SK-N-SH (cell line): ENCODE measurements around the gene LEF1. TPM values are rescaled to one million over a fixed set of nuclear protein-coding genes. Genes with fewer than 3 reads are reported as not detected.

ENCODE experiments used
- CTCF ChIA-PET: fragments of 300-600, 350-600 bp; formaldehyde crosslinking; extraction: SDS; loops from one replicate; lab custom pipeline; 2021; lab: Yijun Ruan, JAX
- POLR2A ChIA-PET: fragments of 350-600 bp; sonication (Branson Sonifier 250); formaldehyde crosslinking; extraction: SDS; loops from one replicate; lab custom pipeline; 2020; ENCODE audit warnings: antibody characterized with exemption, inconsistent platforms; lab: Yijun Ruan, JAX
- DNase-seq: peaks from one replicate; pipeline ENCODE4 v3.0.0; 2012
- H2AFZ ChIP-seq: fragments of 200-600 bp; sonication (generic); 2 replicates; pipeline ENCODE4 v1.8.1; 2016; ENCODE audit warnings: antibody characterized with exemption, mild to moderate bottlenecking, low read depth
- H3F3A ChIP-seq: fragments of 200-600 bp; sonication (generic); replicated peaks from 2 replicates; pipeline ENCODE3; 2016; ENCODE audit warnings: antibody characterized with exemption, mild to moderate bottlenecking; ENCODE audit not compliant: insufficient read depth
- H3K27ac ChIP-seq, 2 experiments: fragments of 200-500 bp in 1 of 2; fragments of 200-600 bp in 1 of 2; sonication (Bioruptor generic) in 1 of 2; sonication (generic), shearing (Covaris generic) in 1 of 2; 2 replicates each; pipeline versions ENCODE4 v1.5.1 to v1.6.1; 2014 to 2016; ENCODE audit warnings: low read depth in 2 of 2, inconsistent platforms in 1 of 2, low read length in 1 of 2, mild to moderate bottlenecking in 1 of 2, mixed read lengths in 1 of 2
- H3K27me3 ChIP-seq: fragments of 200-600 bp; sonication (generic), shearing (Covaris generic); 2 replicates; pipeline ENCODE4 v1.6.1; 2016; ENCODE audit warnings: mixed run types; ENCODE audit not compliant: insufficient read depth
- H3K36me3 ChIP-seq, 2 experiments: fragments of 200-500 bp in 1 of 2; fragments of 200-600 bp in 1 of 2; sonication (Bioruptor generic) in 1 of 2; sonication (generic) in 1 of 2; replicated peaks in 1 of 2; 2 replicates each; pipeline versions ENCODE3 to v1.5.1; 2014 to 2016; ENCODE audit warnings: low read length in 1 of 2, mild to moderate bottlenecking in 1 of 2; ENCODE audit not compliant: insufficient read depth in 2 of 2, control insufficient read depth in 1 of 2
- H3K4me1 ChIP-seq, 2 experiments: fragments of 200-500 bp in 1 of 2; fragments of 200-600 bp in 1 of 2; sonication (Bioruptor generic) in 1 of 2; sonication (generic), shearing (Covaris generic) in 1 of 2; 2 replicates each; pipeline versions ENCODE4 v1.5.1 to v1.6.1; 2014 to 2016; ENCODE audit warnings: low read depth in 1 of 2, low read length in 1 of 2, mixed run types in 1 of 2; ENCODE audit not compliant: insufficient read depth in 2 of 2, control insufficient read depth in 1 of 2
- H3K4me2 ChIP-seq: fragments of 200-600 bp; sonication (generic), shearing (Covaris generic); 2 replicates; pipeline ENCODE4 v1.6.1; 2017; ENCODE audit warnings: mixed run types
- H3K4me3 ChIP-seq, 2 experiments: fragments of 200-500 bp in 1 of 2; fragments of 200-600 bp in 1 of 2; sonication (Bioruptor generic) in 1 of 2; sonication (generic), shearing (Covaris generic) in 1 of 2; 2 replicates each; pipeline versions ENCODE4 v1.5.1 to v1.8.1; 2014 to 2016; ENCODE audit warnings: low read depth in 2 of 2, inconsistent platforms in 1 of 2, low read length in 1 of 2, mild to moderate bottlenecking in 1 of 2, mixed read lengths in 1 of 2, moderate library complexity in 1 of 2
- H3K79me2 ChIP-seq: fragments of 200-600 bp; sonication (generic); 2 replicates; pipeline ENCODE4 v1.8.1; 2017; ENCODE audit warnings: mild to moderate bottlenecking; ENCODE audit not compliant: insufficient read depth
- H3K9ac ChIP-seq: fragments of 200-600 bp; sonication (generic); 2 replicates; pipeline ENCODE4 v1.6.1; 2017; ENCODE audit warnings: mixed run types
- H3K9me2 ChIP-seq: fragments of 200-600 bp; sonication (generic); 2 replicates; pipeline ENCODE4 v1.6.1; 2017; ENCODE audit warnings: mixed run types
- H3K9me3 ChIP-seq: fragments of 200-600 bp; sonication (generic); 2 replicates; pipeline ENCODE4 v1.6.1; 2017; ENCODE audit warnings: mixed run types, mild to moderate bottlenecking, moderate library complexity
- H4K20me1 ChIP-seq: fragments of 200-600 bp; sonication (generic); 2 replicates; pipeline ENCODE4 v1.6.1; 2017; ENCODE audit warnings: mild to moderate bottlenecking, mixed run types; ENCODE audit not compliant: insufficient read depth
- CHD2 ChIP-seq: fragments of 150-350 bp; IDR thresholded peaks from 2 replicates; pipeline ENCODE4 v1.6.1; 2018; ENCODE audit warnings: low read length; ENCODE audit not compliant: partially characterized antibody
- ELF1 ChIP-seq: IDR thresholded peaks from 2 replicates; pipeline ENCODE4 v1.4.0; 2012
- EZH2phosphoT487 ChIP-seq: fragments of 200-600 bp; sonication (generic); IDR thresholded peaks from 2 replicates; pipeline ENCODE4 v1.6.1; 2017; ENCODE audit warnings: low read depth, mixed run types, mild to moderate bottlenecking, antibody characterized with exemption, moderate library complexity, borderline replicate concordance
- FOSL2 ChIP-seq: IDR thresholded peaks from 2 replicates; pipeline ENCODE4 v1.4.0; 2012; ENCODE audit warnings: low read depth, mild to moderate bottlenecking, moderate library complexity, borderline replicate concordance
- FOXM1 ChIP-seq: IDR thresholded peaks from 2 replicates; pipeline ENCODE4 v1.4.0; 2012; ENCODE audit warnings: low read depth, mild to moderate bottlenecking
- GABPA ChIP-seq: IDR thresholded peaks from 2 replicates; pipeline ENCODE4 v1.4.0; 2012; ENCODE audit warnings: low read depth, mild to moderate bottlenecking
- GATA2 ChIP-seq: sonication (generic); formaldehyde crosslinking; IDR thresholded peaks from 2 replicates; pipeline ENCODE4 v1.5.0; 2020; ENCODE audit warnings: mild to moderate bottlenecking, missing genetic modification reagents
- MEF2A ChIP-seq: IDR thresholded peaks from 2 replicates; pipeline ENCODE4 v1.4.0; 2012; ENCODE audit warnings: low read depth, borderline replicate concordance
- MXI1 ChIP-seq: IDR thresholded peaks from 2 replicates; pipeline ENCODE4 v1.6.1; 2012; ENCODE audit warnings: mild to moderate bottlenecking, low read depth, low read length, improper control_type of control experiment
- NRF1 ChIP-seq: IDR thresholded peaks from 2 replicates; pipeline ENCODE4 v1.6.1; 2012; ENCODE audit warnings: low read depth, mild to moderate bottlenecking, low read length
- POLR2AphosphoS5 ChIP-seq: IDR thresholded peaks from 2 replicates; pipeline ENCODE4 v1.6.1; 2012; ENCODE audit warnings: low read depth, low read length
- RCOR1 ChIP-seq: fragments of 150-350 bp; IDR thresholded peaks from 2 replicates; pipeline ENCODE4 v1.6.1; 2017; ENCODE audit warnings: antibody characterized with exemption, low read length
- SIN3A ChIP-seq: IDR thresholded peaks from 2 replicates; pipeline ENCODE4 v1.6.1; 2012; ENCODE audit warnings: low read depth, mild to moderate bottlenecking, low read length, moderate library complexity, borderline replicate concordance
- SMC3 ChIP-seq: IDR thresholded peaks from 2 replicates; pipeline ENCODE4 v1.6.1; 2012; ENCODE audit warnings: low read depth, low read length, improper control_type of control experiment
- TEAD4 ChIP-seq: IDR thresholded peaks from 2 replicates; pipeline ENCODE4 v1.4.0; 2012; ENCODE audit warnings: mild to moderate bottlenecking, borderline replicate concordance; ENCODE audit not compliant: insufficient read depth
- WGBS: methylation state at CpG from one replicate; pipeline ENCODE4 v1.1.6; 2017; ENCODE audit warnings: low lambda C conversion rate; 5-methylcytosine and 5-hydroxymethylcytosine counted together
- polyA plus RNA-seq, 3 experiments: library from polyadenylated mRNA; depleted of rRNA; stranded (reverse); fragments of >200 nt; gene quantifications; 2 replicates each; pipeline ENCODE4 v1.2.3, GENCODE V29; 2012
- TF ChIP-seq, protein P1 (sequence below): fragments of 150-350 bp; IDR thresholded peaks from 2 replicates; pipeline ENCODE4 v1.6.1; 2017; ENCODE audit warnings: antibody characterized with exemption, low read length, low read depth, borderline replicate concordance
- TF ChIP-seq, protein P2 (sequence below): IDR thresholded peaks from 2 replicates; pipeline ENCODE4 v1.4.0; 2012; ENCODE audit warnings: low read depth, borderline replicate concordance
- TF ChIP-seq, protein P3 (sequence below): IDR thresholded peaks from 2 replicates; pipeline ENCODE4 v1.4.0; 2012; ENCODE audit warnings: low read depth, borderline replicate concordance
- TF ChIP-seq, protein P4 (sequence below): fragments of 200-600 bp; sonication (generic); IDR thresholded peaks from 2 replicates; pipeline ENCODE4 v1.6.1; 2017; ENCODE audit warnings: antibody characterized with exemption, mild to moderate bottlenecking, moderate library complexity

The LEF1 gene
- polyA plus RNA-seq, 1 of the 3 experiments (the other 2 are of a cell fraction) = 0.36 TPM

DNA sequence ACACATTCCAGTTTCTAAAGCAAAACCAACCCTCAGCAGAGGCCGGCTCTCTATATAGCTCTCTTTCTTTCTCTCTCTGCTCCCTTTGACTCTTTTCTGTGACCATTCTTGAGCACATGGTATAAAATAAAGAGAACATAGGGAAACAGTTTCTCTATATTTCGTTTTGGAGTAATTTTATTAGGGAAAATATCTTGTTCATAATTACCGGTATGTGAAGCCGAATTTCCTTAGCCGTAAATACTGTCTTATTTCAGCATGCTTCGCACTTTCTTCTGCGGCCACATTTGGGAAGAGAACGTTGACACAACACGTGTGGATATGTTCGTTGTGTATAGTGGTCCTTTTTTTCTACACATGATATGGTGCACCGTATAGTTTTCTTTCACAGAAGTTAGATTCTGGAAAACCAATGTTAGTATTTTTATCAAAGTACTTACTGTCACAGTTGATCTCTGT is 4.9 kb upstream of the LEF1 start:
- 0 out of 2 replicates have a peak overlapping the region, but pooled peaks have one; percentile 63 for H2AFZ ChIP-seq
- H4K20me1 ChIP-seq = no peaks in the 10 kb centered on the region
- peaks cover 70% of the 10 kb centered on the region for H3K27me3 ChIP-seq
- H3K9ac ChIP-seq = no peak overlapping the region
- H3K9me2 ChIP-seq = no peaks in the 10 kb centered on the region
- no peaks in the 10 kb centered on the region for H3K79me2 ChIP-seq
- no peak overlapping the region for H3K27ac ChIP-seq
- WGBS = 34% methylated on average over 11 of the region's 11 CpGs
- CTCF ChIA-PET = interaction anchor here (0.8 to 2.3 kb wide), 6 partner anchors 8 to 196 kb away, joined by 3 to 8 read pairs (median 6); no protein-coding TSS in a partner anchor
- TF ChIP-seq TEAD4 (no peak), NRF1 (no peak), FOXM1 (no peak), GABPA (no peak), SIN3A (no peak), CHD2 (no peak)
- TF ChIP-seq, protein P1, sequence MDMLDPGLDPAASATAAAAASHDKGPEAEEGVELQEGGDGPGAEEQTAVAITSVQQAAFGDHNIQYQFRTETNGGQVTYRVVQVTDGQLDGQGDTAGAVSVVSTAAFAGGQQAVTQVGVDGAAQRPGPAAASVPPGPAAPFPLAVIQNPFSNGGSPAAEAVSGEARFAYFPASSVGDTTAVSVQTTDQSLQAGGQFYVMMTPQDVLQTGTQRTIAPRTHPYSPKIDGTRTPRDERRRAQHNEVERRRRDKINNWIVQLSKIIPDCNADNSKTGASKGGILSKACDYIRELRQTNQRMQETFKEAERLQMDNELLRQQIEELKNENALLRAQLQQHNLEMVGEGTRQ = no peak
- TF ChIP-seq, protein P2, sequence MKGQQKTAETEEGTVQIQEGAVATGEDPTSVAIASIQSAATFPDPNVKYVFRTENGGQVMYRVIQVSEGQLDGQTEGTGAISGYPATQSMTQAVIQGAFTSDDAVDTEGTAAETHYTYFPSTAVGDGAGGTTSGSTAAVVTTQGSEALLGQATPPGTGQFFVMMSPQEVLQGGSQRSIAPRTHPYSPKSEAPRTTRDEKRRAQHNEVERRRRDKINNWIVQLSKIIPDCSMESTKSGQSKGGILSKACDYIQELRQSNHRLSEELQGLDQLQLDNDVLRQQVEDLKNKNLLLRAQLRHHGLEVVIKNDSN = no peak
- TF ChIP-seq, all 33 proteins: peak for 0
- Histone ChIP-seq H3F3A (no peaks in the 10 kb centered on the region), H3K4me2 (peak overlapping the region; percentile 79), H3K36me3 (no peaks in the 10 kb centered on the region), H3K9me3 (no peaks in the 10 kb centered on the region), H3K4me1 (peaks cover 0 to 13% of the 10 kb centered on the region in 2 experiments; a peak in 2 of 4 replicates), H3K4me3 (peak overlapping the region; percentile 43 to 45; a peak in 3 of 4 replicates)
- POLR2A ChIA-PET = no interaction called here
- DNase-seq = no peak

DNA sequence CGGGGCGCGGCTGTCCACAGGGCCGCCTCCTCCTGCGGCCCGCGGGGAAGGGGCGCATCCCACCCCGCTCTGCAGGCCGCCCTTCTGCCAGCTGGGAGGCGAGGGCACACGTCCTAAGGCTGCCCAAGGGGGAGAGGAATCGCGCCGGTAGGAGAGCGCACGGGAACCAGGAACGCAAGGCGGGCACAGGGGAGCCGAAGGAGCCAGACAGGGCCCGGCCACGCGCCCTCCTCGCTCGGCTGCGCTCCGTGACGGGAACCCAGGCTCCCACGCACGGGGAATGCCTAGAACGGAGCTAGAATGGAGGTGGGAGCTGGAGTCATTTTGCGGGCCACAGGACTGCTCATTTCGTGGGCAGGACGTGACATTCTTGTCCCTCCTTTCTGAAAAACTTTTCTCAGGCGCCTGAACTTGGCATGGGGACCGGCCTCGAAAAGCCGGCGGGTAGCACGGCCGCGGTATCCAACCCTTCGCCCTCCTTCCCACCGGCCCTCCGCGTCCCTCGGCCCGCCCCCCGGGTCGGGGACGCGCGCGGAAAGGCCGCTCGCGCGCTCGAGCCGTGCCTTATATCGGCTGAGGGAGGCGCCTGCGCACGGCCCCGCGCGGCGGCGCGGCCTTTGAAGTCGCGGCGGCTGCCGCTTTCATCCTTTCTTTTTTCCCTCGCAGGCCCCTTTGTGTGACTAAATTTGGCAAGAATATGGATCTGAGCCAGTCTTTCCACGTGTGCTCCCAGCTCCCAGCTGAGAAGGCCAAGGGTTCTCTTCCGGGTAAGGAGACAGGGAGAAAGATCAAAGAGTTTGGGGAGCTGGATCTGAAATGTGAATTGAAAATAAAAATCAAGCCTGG is 4.2 kb upstream of the LEF1 start:
- H3K9me2 ChIP-seq = no peaks in the 10 kb centered on the region
- H3K9me3 ChIP-seq = no peaks in the 10 kb centered on the region
- DNase-seq = peak; percentile 83
- no peaks in the 10 kb centered on the region for H3K79me2 ChIP-seq
- 2% methylated on average over 24 of the region's 77 CpGs for WGBS
- ChIA-PET POLR2A (no interaction called here), CTCF (interaction anchor here (0.8 to 2.3 kb wide), 8 partner anchors 9 to 196 kb away, joined by 3 to 8 read pairs (median 4); no protein-coding TSS in a partner anchor)
- no peaks in the 10 kb centered on the region for H3F3A ChIP-seq
- H4K20me1 ChIP-seq = no peaks in the 10 kb centered on the region
- H3K36me3 ChIP-seq = no peaks in the 10 kb centered on the region
- peak overlapping the region; percentile 43 to 45; a peak in 3 of 4 replicates for H3K4me3 ChIP-seq
- H3K9ac ChIP-seq = no peak overlapping the region
- peaks cover 76% of the 10 kb centered on the region for H3K27me3 ChIP-seq
- H3K4me2 ChIP-seq = peak overlapping the region; percentile 79
- peak overlapping the region; percentile 63; the same call in 1 of the 2 replicates for H2AFZ ChIP-seq
- peaks cover 0 to 17% of the 10 kb centered on the region in 2 experiments; a peak in 2 of 4 replicates for H3K4me1 ChIP-seq
- no peak overlapping the region for H3K27ac ChIP-seq
- no peak for TF ChIP-seq FOSL2
- no peak for TF ChIP-seq RCOR1
- peak; percentile 78; the same call in 1 of the 2 replicates for TF ChIP-seq MXI1
- TF ChIP-seq GABPA = no peak
- TF ChIP-seq, protein P1 = no peak
- no peak for TF ChIP-seq MEF2A
- TF ChIP-seq ELF1 = no peak
- TF ChIP-seq, protein P3, sequence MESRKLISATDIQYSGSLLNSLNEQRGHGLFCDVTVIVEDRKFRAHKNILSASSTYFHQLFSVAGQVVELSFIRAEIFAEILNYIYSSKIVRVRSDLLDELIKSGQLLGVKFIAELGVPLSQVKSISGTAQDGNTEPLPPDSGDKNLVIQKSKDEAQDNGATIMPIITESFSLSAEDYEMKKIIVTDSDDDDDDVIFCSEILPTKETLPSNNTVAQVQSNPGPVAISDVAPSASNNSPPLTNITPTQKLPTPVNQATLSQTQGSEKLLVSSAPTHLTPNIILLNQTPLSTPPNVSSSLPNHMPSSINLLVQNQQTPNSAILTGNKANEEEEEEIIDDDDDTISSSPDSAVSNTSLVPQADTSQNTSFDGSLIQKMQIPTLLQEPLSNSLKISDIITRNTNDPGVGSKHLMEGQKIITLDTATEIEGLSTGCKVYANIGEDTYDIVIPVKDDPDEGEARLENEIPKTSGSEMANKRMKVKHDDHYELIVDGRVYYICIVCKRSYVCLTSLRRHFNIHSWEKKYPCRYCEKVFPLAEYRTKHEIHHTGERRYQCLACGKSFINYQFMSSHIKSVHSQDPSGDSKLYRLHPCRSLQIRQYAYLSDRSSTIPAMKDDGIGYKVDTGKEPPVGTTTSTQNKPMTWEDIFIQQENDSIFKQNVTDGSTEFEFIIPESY = no peak
- TF ChIP-seq EZH2phosphoT487 = no peak
- TF ChIP-seq TEAD4 = no peak
- TF ChIP-seq, protein P4, sequence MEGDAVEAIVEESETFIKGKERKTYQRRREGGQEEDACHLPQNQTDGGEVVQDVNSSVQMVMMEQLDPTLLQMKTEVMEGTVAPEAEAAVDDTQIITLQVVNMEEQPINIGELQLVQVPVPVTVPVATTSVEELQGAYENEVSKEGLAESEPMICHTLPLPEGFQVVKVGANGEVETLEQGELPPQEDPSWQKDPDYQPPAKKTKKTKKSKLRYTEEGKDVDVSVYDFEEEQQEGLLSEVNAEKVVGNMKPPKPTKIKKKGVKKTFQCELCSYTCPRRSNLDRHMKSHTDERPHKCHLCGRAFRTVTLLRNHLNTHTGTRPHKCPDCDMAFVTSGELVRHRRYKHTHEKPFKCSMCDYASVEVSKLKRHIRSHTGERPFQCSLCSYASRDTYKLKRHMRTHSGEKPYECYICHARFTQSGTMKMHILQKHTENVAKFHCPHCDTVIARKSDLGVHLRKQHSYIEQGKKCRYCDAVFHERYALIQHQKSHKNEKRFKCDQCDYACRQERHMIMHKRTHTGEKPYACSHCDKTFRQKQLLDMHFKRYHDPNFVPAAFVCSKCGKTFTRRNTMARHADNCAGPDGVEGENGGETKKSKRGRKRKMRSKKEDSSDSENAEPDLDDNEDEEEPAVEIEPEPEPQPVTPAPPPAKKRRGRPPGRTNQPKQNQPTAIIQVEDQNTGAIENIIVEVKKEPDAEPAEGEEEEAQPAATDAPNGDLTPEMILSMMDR = no peak
- TF ChIP-seq SMC3 = no peak
- TF ChIP-seq POLR2AphosphoS5 = no peak
- TF ChIP-seq GATA2 = no peak
